HEK293 (cell line): ENCODE results near the gene SHISA9.

Source experiments
- CTCF ChIA-PET: fragments of 350-600 bp; formaldehyde crosslinking; extraction: SDS; loops from one replicate; lab custom pipeline; 2021; ENCODE audit warnings: antibody characterized with exemption; lab: Yijun Ruan, JAX
- POLR2A ChIA-PET: fragments of 300-600 bp; formaldehyde crosslinking; extraction: SDS; loops from one replicate; lab custom pipeline; 2020; ENCODE audit warnings: antibody characterized with exemption, inconsistent platforms; lab: Yijun Ruan, JAX
- H3K27ac ChIP-seq: fragments of 200-500 bp; sonication (Bioruptor generic); 2 replicates; pipeline ENCODE4 v1.5.1; 2014; ENCODE audit warnings: low read depth, low read length, control low read depth, inconsistent platforms; ENCODE audit errors: extremely low read depth
- H3K36me3 ChIP-seq, 2 experiments: fragments of 200-500 bp in 1 of 2; sonication (Bioruptor generic) in 1 of 2; 1 replicate in 1 of 2; 2 replicates in 1 of 2; pipeline ENCODE4 v1.5.1; 2014 to 2017; ENCODE audit warnings: inconsistent platforms in 2 of 2, low read length in 2 of 2; ENCODE audit not compliant: control insufficient read depth in 2 of 2, insufficient read depth in 1 of 2
- H3K4me1 ChIP-seq: fragments of 200-500 bp; sonication (Bioruptor generic); 2 replicates; pipeline ENCODE4 v1.5.1; 2014; ENCODE audit warnings: mild to moderate bottlenecking, low read length, inconsistent platforms; ENCODE audit not compliant: control insufficient read depth, insufficient read depth
- H3K4me3 ChIP-seq: 2 replicates; pipeline ENCODE4 v1.5.1; 2011; ENCODE audit warnings: low read depth, mild to moderate bottlenecking, control low read depth, low read length, moderate library complexity
- H3K9me3 ChIP-seq: fragments of 200-500 bp; sonication (Bioruptor generic); 2 replicates; pipeline ENCODE4 v1.5.1; 2014; ENCODE audit warnings: low read depth, low read length, inconsistent platforms; ENCODE audit not compliant: control insufficient read depth, insufficient read depth
- KLF16 ChIP-seq: fragments of 450-650 bp; formaldehyde crosslinking; IDR thresholded peaks from 2 replicates; pipeline ENCODE4 v1.5.1; 2017; ENCODE audit warnings: missing biosample characterization, missing genetic modification characterization
- SALL2 ChIP-seq: fragments of 450-650 bp; formaldehyde crosslinking; IDR thresholded peaks from 2 replicates; pipeline ENCODE4 v1.5.0; 2017; ENCODE audit warnings: missing biosample characterization, mild to moderate bottlenecking, missing genetic modification characterization, borderline replicate concordance
- SCRT2 ChIP-seq: fragments of 450-650 bp; formaldehyde crosslinking; IDR thresholded peaks from 2 replicates; pipeline ENCODE4 v1.5.1; 2016; ENCODE audit warnings: missing biosample characterization, missing genetic modification characterization
- ZBTB1 ChIP-seq: fragments of 450-650 bp; formaldehyde crosslinking; IDR thresholded peaks from 2 replicates; pipeline ENCODE4 v1.5.1; 2016; ENCODE audit warnings: missing biosample characterization, missing genetic modification characterization
- ZFP41 ChIP-seq: fragments of 450-650 bp; formaldehyde crosslinking; IDR thresholded peaks from 2 replicates; pipeline ENCODE4 v1.5.1; 2016; ENCODE audit warnings: missing biosample characterization, missing genetic modification characterization, borderline replicate concordance
- ZIC2 ChIP-seq: fragments of 450-650 bp; formaldehyde crosslinking; IDR thresholded peaks from 2 replicates; pipeline ENCODE4 v1.5.1; 2016; ENCODE audit warnings: missing biosample characterization, missing genetic modification characterization
- ZNF157 ChIP-seq: fragments of 450-650 bp; formaldehyde crosslinking; IDR thresholded peaks from 2 replicates; pipeline ENCODE4 v1.5.1; 2016; ENCODE audit warnings: missing biosample characterization, missing genetic modification characterization
- ZNF292 ChIP-seq: fragments of 450-650 bp; formaldehyde crosslinking; IDR thresholded peaks from 2 replicates; pipeline ENCODE4 v1.5.1; 2016; ENCODE audit warnings: low read depth, missing biosample characterization, missing genetic modification characterization, borderline replicate concordance
- ZNF350 ChIP-seq: fragments of 450-650 bp; formaldehyde crosslinking; IDR thresholded peaks from 2 replicates; pipeline ENCODE4 v1.5.0; 2017; ENCODE audit warnings: missing biosample characterization, mild to moderate bottlenecking, missing genetic modification characterization
- ZNF423 ChIP-seq: fragments of 450-650 bp; formaldehyde crosslinking; IDR thresholded peaks from 2 replicates; pipeline ENCODE4 v1.5.1; 2016; ENCODE audit warnings: missing biosample characterization, missing genetic modification characterization
- ZNF677 ChIP-seq: fragments of 450-650 bp; IDR thresholded peaks from 2 replicates; pipeline ENCODE4 v1.5.0; 2018; ENCODE audit warnings: missing biosample characterization, mild to moderate bottlenecking, missing genetic modification characterization, moderate library complexity
- ZNF707 ChIP-seq: fragments of 450-650 bp; formaldehyde crosslinking; IDR thresholded peaks from 2 replicates; pipeline ENCODE4 v1.5.1; 2016; ENCODE audit warnings: missing biosample characterization, missing genetic modification characterization
- ZSCAN16 ChIP-seq: fragments of 450-650 bp; formaldehyde crosslinking; IDR thresholded peaks from 2 replicates; pipeline ENCODE4 v1.5.1; 2016; ENCODE audit warnings: missing biosample characterization, missing genetic modification characterization
- TF ChIP-seq, protein P1 (sequence below): fragments of 450-650 bp; formaldehyde crosslinking; IDR thresholded peaks from 2 replicates; pipeline ENCODE4 v1.5.1; 2016; ENCODE audit warnings: missing biosample characterization, missing genetic modification characterization
- TF ChIP-seq, protein P2 (sequence below): fragments of 450-650 bp; formaldehyde crosslinking; IDR thresholded peaks from 2 replicates; pipeline ENCODE4 v1.5.1; 2016; ENCODE audit warnings: missing biosample characterization, missing genetic modification characterization
- TF ChIP-seq, protein P3 (sequence below): sonication (generic); formaldehyde crosslinking; IDR thresholded peaks from 2 replicates; pipeline ENCODE4 v1.8.1; 2022; ENCODE audit warnings: mild to moderate bottlenecking, moderate library complexity, missing genetic modification reagents
- TF ChIP-seq, protein P4 (sequence below): fragments of 450-650 bp; formaldehyde crosslinking; IDR thresholded peaks from 2 replicates; pipeline ENCODE4 v1.5.1; 2017; ENCODE audit warnings: missing biosample characterization, missing genetic modification characterization
- TF ChIP-seq, protein P5 (sequence below): fragments of 450-650 bp; formaldehyde crosslinking; conservative IDR thresholded peaks from 2 replicates; pipeline ENCODE4 v1.5.1; 2016; ENCODE audit warnings: low read depth, missing biosample characterization, missing genetic modification characterization

The SHISA9 gene

DNA sequence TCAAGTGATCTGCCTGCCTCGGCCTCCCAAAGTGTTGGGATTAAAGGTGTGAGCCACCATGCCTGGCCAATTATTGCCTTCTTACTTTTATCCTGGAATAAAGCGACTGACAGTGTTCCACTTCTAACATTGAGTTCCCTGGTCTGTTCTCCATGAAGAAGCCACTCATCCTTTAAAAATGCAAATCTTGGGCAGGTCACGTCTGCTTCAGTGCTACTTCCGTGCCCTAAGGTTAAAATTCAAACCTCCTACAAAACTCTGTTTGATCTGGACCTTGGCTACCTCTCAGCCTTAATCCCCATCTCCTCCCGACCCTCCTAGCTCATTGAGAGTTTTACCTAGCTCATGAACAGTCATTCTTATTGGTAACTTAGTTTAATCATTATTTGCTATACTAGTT, 9.6 kb upstream of the SHISA9 start (continued):
- TF ChIP-seq ZNF292 (no peak), ZNF350 (tag by site-specific recombination) (no peak), ZNF677 (tag by site-specific recombination) (no peak), ZBTB1 (tag by site-specific recombination) (no peak), ZNF707 (no peak), KLF16 (tag by site-specific recombination) (no peak), SCRT2 (tag by site-specific recombination) (no peak), ZNF423 (tag by site-specific recombination) (no peak), ZNF157 (no peak), ZFP41 (tag by site-specific recombination) (no peak)
- TF ChIP-seq, protein P1, sequence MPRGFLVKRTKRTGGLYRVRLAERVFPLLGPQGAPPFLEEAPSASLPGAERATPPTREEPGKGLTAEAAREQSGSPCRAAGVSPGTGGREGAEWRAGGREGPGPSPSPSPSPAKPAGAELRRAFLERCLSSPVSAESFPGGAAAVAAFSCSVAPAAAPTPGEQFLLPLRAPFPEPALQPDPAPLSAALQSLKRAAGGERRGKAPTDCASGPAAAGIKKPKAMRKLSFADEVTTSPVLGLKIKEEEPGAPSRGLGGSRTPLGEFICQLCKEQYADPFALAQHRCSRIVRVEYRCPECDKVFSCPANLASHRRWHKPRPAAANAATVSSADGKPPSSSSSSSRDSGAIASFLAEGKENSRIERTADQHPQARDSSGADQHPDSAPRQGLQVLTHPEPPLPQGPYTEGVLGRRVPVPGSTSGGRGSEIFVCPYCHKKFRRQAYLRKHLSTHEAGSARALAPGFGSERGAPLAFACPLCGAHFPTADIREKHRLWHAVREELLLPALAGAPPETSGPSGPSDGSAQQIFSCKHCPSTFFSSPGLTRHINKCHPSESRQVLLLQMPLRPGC = no peak
- TF ChIP-seq, protein P2, sequence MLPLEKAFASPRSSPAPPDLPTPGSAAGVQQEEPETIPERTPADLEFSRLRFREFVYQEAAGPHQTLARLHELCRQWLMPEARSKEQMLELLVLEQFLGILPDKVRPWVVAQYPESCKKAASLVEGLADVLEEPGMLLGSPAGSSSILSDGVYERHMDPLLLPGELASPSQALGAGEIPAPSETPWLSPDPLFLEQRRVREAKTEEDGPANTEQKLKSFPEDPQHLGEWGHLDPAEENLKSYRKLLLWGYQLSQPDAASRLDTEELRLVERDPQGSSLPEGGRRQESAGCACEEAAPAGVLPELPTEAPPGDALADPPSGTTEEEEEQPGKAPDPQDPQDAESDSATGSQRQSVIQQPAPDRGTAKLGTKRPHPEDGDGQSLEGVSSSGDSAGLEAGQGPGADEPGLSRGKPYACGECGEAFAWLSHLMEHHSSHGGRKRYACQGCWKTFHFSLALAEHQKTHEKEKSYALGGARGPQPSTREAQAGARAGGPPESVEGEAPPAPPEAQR = no peak

DNA sequence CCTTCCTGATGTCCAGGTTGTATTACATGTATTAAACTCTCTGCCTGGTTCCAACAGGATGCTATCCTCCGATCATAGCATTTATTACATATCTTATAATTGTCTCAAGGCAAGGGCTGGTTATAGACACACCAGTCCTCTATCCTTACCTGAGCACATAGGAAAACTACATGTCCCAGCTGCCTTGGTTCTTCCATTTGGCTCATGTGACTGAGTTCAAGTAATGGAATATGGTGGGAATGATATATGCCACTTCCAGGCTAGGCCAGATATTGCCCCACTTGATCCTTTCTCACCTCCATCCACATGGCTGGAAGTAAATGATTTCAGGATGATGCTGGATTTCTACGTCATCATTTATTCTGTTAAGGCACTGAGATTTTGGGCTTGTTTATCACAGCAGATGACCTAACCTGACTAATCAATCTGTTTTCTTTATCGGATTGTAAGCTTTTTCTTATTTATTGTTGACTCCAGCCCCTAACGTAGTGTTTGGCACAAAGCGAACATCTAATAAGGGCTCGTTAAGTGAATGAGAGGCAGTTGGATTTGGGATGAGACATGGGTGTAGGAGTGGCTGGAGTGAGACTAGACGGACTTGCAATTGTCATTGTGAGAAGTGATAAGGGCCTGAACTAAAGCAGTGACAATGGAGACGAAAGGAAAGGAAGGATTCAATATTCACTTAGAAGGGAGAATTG, 8.2 kb upstream of the SHISA9 start:
- POLR2A ChIA-PET = no interaction called here
- CTCF ChIA-PET = interaction anchor here (0.6 to 0.7 kb wide), 2 partner anchors 14 to 28 kb away, joined by 3 read pairs; no protein-coding TSS in a partner anchor

DNA sequence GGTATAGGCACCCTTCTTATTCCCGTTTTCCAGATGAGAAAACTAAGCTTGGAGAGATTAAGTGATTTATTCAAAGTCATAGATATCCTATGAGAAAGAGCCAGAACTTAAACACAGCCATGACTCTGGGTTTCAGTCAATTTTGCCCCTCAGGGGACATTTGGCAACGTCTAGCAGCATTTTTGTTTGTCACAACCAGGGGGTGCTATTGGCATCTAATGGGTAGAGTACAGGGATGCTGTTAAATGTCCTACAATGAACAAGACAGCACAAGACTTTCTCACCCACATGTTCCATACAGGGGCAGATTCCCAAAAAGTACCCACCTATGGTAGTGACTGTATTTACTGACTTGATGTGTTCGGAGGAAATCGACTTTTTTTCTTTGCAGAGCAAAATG, 4.8 kb upstream of the SHISA9 start:
- Histone ChIP-seq H3K9me3 (no peaks in the 10 kb centered on the region), H3K27ac (no peak overlapping the region), H3K4me3 (no peak overlapping the region)
- POLR2A ChIA-PET = no interaction called here
- TF ChIP-seq ZSCAN16 = no peak
- TF ChIP-seq, all 188 proteins: peak for 0
- CTCF ChIA-PET = interaction anchor here (0.7 to 0.9 kb wide), 3 partner anchors 9 to 326 kb away, joined by 3 read pairs; no protein-coding TSS in a partner anchor
- no peaks in the 10 kb centered on the region for H3K4me1 ChIP-seq
- no peaks in the 10 kb centered on the region for H3K36me3 ChIP-seq

More for the DNA sequence above, 8.2 kb upstream of the SHISA9 start:
- Histone ChIP-seq H3K4me3 (no peak overlapping the region), H3K27ac (no peak overlapping the region), H3K36me3 (no peaks in the 10 kb centered on the region), H3K9me3 (no peaks in the 10 kb centered on the region), H3K4me1 (no peaks in the 10 kb centered on the region)
- no peak for TF ChIP-seq ZIC2
- TF ChIP-seq SALL2 (tag by site-specific recombination) = no peak
- TF ChIP-seq, all 188 proteins: peak for 0

DNA sequence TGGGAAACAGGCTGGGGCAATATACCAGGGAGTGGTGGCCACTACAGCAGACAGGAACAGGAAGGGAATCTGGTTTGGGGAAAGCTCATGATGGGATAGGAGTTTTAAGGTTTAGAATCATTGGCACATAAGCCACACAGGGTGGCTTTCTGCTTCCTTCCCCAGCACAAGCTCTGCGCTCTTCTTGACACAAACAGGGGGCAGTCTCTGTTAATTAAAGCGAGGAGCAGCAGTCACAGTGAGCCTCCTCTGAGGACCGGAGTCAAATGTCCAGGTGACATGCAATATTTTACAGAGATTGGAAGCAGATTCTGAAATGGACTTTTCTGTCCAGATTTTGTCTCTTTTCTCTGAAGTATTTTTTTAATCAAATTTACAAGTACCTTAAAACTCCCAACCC, 2.8 kb upstream of the SHISA9 start:
- no peak overlapping the region for H3K4me3 ChIP-seq
- H3K36me3 ChIP-seq = no peaks in the 10 kb centered on the region
- POLR2A ChIA-PET = no interaction called here
- no peaks in the 10 kb centered on the region for H3K9me3 ChIP-seq
- no peak overlapping the region for H3K27ac ChIP-seq
- CTCF ChIA-PET = no interaction called here
- H3K4me1 ChIP-seq = no peaks in the 10 kb centered on the region
- TF ChIP-seq ZNF157 = no peak
- TF ChIP-seq, protein P3, sequence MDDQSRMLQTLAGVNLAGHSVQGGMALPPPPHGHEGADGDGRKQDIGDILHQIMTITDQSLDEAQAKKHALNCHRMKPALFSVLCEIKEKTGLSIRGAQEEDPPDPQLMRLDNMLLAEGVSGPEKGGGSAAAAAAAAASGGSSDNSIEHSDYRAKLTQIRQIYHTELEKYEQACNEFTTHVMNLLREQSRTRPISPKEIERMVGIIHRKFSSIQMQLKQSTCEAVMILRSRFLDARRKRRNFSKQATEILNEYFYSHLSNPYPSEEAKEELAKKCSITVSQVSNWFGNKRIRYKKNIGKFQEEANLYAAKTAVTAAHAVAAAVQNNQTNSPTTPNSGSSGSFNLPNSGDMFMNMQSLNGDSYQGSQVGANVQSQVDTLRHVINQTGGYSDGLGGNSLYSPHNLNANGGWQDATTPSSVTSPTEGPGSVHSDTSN (CRISPR knock-in tag) = no peak
- TF ChIP-seq, protein P4, sequence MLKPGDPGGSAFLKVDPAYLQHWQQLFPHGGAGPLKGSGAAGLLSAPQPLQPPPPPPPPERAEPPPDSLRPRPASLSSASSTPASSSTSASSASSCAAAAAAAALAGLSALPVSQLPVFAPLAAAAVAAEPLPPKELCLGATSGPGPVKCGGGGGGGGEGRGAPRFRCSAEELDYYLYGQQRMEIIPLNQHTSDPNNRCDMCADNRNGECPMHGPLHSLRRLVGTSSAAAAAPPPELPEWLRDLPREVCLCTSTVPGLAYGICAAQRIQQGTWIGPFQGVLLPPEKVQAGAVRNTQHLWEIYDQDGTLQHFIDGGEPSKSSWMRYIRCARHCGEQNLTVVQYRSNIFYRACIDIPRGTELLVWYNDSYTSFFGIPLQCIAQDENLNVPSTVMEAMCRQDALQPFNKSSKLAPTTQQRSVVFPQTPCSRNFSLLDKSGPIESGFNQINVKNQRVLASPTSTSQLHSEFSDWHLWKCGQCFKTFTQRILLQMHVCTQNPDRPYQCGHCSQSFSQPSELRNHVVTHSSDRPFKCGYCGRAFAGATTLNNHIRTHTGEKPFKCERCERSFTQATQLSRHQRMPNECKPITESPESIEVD (tag by site-specific recombination) = no peak
- TF ChIP-seq, protein P5, sequence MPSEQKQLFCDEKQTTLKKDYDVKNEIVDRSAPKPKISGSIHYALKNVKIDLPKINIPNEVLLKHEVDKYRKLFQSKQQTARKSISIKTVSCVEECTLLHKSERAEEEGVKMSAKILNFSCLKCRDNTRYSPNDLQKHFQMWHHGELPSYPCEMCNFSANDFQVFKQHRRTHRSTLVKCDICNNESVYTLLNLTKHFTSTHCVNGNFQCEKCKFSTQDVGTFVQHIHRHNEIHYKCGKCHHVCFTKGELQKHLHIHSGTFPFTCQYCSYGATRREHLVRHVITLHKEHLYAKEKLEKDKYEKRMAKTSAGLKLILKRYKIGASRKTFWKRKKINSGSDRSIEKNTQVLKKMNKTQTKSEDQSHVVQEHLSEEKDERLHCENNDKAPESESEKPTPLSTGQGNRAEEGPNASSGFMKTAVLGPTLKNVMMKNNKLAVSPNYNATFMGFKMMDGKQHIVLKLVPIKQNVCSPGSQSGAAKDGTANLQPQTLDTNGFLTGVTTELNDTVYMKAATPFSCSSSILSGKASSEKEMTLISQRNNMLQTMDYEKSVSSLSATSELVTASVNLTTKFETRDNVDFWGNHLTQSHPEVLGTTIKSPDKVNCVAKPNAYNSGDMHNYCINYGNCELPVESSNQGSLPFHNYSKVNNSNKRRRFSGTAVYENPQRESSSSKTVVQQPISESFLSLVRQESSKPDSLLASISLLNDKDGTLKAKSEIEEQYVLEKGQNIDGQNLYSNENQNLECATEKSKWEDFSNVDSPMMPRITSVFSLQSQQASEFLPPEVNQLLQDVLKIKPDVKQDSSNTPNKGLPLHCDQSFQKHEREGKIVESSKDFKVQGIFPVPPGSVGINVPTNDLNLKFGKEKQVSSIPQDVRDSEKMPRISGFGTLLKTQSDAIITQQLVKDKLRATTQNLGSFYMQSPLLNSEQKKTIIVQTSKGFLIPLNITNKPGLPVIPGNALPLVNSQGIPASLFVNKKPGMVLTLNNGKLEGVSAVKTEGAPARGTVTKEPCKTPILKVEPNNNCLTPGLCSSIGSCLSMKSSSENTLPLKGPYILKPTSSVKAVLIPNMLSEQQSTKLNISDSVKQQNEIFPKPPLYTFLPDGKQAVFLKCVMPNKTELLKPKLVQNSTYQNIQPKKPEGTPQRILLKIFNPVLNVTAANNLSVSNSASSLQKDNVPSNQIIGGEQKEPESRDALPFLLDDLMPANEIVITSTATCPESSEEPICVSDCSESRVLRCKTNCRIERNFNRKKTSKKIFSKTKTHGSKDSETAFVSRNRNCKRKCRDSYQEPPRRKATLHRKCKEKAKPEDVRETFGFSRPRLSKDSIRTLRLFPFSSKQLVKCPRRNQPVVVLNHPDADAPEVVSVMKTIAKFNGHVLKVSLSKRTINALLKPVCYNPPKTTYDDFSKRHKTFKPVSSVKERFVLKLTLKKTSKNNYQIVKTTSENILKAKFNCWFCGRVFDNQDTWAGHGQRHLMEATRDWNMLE (tag by site-specific recombination) = no peak
